Mesodermal cell (in vitro differentiated cells): ENCODE results near the gene ATXN1.
"Not testable (repeated sequence)": the region's sequence is repeated elsewhere in the genome, so short reads cannot be mapped to it uniquely, and the experiment has no call there.

ENCODE experiments used
- H3K27ac ChIP-seq: 2 replicates; pipeline ENCODE4 v1.7.0; 2013; ENCODE audit warnings: mild to moderate bottlenecking, low read depth, low read length, moderate library complexity; ENCODE audit not compliant: severe bottlenecking
- H3K36me3 ChIP-seq: 2 replicates; pipeline ENCODE4 v1.7.1; 2013; ENCODE audit warnings: mild to moderate bottlenecking, low read length, moderate library complexity; ENCODE audit not compliant: control insufficient read depth, insufficient read depth
- H3K4me1 ChIP-seq: one replicate; pipeline ENCODE4 v1.7.1; 2013; ENCODE audit warnings: mild to moderate bottlenecking, low read length; ENCODE audit not compliant: insufficient read depth, control insufficient read depth, poor library complexity, severe bottlenecking
- H3K4me3 ChIP-seq: 2 replicates; pipeline ENCODE4 v1.7.0; 2013; ENCODE audit warnings: low read length, control low read depth, mild to moderate bottlenecking; ENCODE audit not compliant: insufficient read depth, poor library complexity, severe bottlenecking; ENCODE audit errors: extremely low read depth
- H3K9me3 ChIP-seq: 2 replicates; pipeline ENCODE4 v1.7.1; 2013; ENCODE audit warnings: mild to moderate bottlenecking, low read length, moderate library complexity; ENCODE audit not compliant: control insufficient read depth
- WGBS, 2 experiments: methylation state at CpG; one replicate each; pipeline ENCODE4 v1.1.5; 2013; ENCODE audit warnings: missing lambda C conversion rate in 2 of 2; ENCODE audit not compliant: insufficient coverage in 2 of 2; 5-methylcytosine and 5-hydroxymethylcytosine counted together

Gene ATXN1

DNA sequence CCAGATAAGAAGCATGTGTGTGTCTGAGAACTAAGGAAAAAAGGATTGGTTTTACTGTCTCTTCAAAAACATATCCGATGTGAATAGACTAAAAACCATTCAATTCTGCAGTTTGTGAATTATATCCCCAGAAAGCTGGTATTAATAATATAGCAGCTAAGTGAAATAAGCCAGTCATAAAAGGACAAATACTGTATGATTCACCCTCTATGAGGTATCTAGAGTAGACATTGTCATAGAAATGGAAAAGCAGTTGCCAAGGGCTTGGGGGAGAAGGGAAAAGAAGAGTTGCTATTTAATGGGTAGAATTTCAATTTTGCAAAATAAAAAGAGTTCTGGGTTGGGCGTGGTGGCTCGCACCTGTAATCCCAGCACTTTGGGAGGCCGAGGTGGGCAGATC is 137.5 kb downstream of the ATXN1 start:
- Histone ChIP-seq H3K36me3 (no peaks in the 10 kb centered on the region), H3K4me3 (no peak overlapping the region), H3K27ac (no peak overlapping the region), H3K9me3 (no peaks in the 10 kb centered on the region), H3K4me1 (no peaks in the 10 kb centered on the region)
- WGBS, 2 experiments: 89 to 100% methylated on average over 2 to 3 of the region's 4 CpGs

DNA sequence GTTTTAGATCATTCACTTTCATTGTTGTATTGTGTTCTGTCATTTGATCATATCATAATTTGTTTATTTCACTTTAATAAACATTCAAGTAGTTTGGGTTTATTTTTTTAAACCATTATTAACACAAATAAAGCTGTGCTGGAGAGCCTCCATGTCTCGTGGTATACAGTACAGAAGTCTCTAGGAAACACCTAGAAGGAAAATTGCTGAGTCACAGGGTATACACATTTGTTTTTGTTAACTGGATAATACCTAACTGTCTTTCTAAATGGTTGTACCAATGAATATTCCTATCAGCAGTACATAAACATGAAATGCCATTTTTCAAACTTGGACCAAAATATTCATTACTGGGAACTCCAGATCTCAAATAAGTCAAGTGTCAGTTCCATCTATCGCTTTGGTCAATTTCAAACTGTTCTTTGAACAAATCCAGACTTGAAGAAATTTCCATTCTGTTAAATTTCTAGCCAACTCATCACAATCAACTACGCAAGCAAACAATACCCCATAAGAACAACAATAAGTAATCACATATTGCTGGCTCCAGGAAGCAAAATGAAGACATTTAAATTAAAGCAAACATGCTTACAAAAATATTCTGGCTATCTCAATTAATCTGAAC is 138.1 kb downstream of the ATXN1 start:
- no peaks in the 10 kb centered on the region for H3K4me1 ChIP-seq
- WGBS, 2 experiments: 67 to 91% methylated on average over 1 to 3 of the region's 3 CpGs
- H3K9me3 ChIP-seq: no peaks in the 10 kb centered on the region
- no peaks in the 10 kb centered on the region for H3K36me3 ChIP-seq
- no peak overlapping the region for H3K27ac ChIP-seq
- H3K4me3 ChIP-seq: no peak overlapping the region

DNA sequence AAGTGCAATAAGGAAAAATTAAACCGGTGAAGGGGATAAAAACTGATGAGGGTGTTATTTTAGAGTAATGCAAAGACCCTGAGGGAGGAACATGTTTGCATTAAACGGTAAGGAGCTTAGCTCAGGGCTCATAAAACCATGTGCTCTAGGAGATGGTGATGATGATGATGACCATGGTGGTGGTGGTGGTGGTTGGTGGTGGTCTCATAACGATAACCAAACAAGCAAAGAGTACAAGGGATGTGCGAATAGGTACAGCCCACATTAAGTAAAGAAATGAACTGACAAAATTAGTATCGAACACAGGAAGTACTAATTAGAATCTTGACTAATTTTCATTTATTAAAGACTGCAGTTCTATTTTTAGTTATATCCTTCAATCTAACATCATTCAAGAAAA is 139.1 kb downstream of the ATXN1 start:
- H3K27ac ChIP-seq: no peak overlapping the region
- no peaks in the 10 kb centered on the region for H3K9me3 ChIP-seq
- no peaks in the 10 kb centered on the region for H3K36me3 ChIP-seq
- no peaks in the 10 kb centered on the region for H3K4me1 ChIP-seq
- no peak overlapping the region for H3K4me3 ChIP-seq
- WGBS, 2 experiments: 86 to 90% methylated on average over 2 to 4 of the region's 5 CpGs

DNA sequence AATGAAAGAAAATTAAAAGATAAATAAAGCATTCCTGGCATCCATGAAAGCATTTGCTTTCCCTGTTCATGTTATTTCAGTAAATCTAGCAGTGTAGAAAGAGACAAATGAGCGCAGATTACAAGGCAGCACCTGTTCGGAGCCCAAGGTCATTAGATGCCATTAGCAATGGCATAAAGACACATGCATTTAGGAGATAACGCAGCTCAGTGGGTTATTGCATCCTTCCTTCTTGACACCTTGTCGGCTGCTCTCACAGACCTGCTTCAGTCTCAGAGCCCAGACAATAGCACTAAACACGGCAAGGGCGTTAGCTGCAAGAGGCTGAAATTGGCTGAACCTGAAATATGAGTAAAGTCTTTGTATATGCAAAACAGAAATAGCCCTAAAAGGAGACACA is 140.3 kb downstream of the ATXN1 start:
- whole genome bisulfite sequencing, 2 experiments: 94 to 98% methylated on average over 4 of the region's 6 CpGs
- Histone ChIP-seq H3K4me1 (no peaks in the 10 kb centered on the region), H3K36me3 (no peaks in the 10 kb centered on the region), H3K27ac (no peak overlapping the region), H3K9me3 (no peaks in the 10 kb centered on the region), H3K4me3 (no peak overlapping the region)

DNA sequence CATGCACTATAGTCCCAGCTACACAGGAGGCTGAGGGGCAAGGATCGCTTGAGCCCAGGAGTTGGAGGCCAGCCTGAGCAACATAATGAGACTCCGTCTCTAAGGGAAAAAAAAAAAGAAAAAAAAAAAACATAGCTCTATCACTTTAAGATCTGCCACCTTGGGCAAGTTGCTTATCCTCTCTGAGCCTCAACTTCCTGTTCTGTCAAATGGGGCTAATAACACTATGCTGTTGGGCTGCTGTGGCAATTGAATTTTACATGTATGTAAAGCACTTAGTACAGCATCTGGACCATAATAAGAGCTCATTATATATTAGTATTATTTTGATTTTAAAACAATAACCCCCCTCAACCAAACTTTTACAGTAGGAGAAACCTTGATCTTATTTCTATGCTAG is 141.5 kb downstream of the ATXN1 start:
- Histone ChIP-seq H3K9me3 (no peaks in the 10 kb centered on the region), H3K4me1 (no peaks in the 10 kb centered on the region), H3K27ac (no peak overlapping the region), H3K4me3 (no peak overlapping the region), H3K36me3 (no peaks in the 10 kb centered on the region)
- 100% methylated on average over 1 of the region's 2 CpGs; no CpG with 5 or more reads in 1 of the 2 experiments for WGBS, 2 experiments

DNA sequence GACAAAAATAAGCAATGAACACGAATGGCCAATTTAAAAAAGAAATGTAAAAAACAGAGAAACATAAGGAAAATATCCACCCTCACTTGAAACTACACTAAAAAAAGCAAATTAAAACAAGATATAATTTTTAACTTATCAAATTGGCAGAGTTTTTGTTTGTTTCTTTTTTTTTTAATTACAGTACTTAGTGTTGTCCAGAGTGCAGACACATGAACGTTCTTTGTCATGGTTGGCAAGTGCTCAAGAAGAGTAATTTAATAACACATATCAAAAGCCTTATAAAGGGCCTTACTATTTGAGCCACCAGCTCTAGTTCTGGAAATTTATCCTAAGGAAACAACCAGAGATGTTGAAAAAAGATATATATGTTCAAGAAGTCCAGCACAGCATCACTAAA is 142.3 kb downstream of the ATXN1 start:
- no peaks in the 10 kb centered on the region for H3K36me3 ChIP-seq
- no CpG with 5 or more reads among the region's 2 CpGs for WGBS, 2 experiments
- no peak overlapping the region for H3K4me3 ChIP-seq
- H3K27ac ChIP-seq: no peak overlapping the region
- H3K9me3 ChIP-seq: no peaks in the 10 kb centered on the region
- no peaks in the 10 kb centered on the region for H3K4me1 ChIP-seq

DNA sequence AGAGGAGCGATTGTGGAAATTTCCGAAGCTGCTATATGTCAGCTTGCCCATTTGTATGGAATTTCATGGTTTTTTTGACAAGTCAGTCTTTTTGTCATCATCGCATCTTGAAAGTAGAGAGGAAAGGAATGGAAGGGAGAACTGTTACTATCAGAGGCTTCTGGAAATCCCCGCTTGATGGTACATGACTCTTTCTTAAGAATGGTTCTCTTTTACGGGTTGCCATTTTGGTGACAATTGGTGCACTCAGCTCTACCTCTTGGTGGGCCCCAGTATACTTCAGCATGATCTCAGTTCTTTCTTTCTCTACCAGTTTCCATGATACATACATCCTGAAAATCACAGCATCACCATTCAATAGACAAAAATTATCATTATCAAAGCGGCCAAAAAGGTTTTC is 146.0 kb downstream of the ATXN1 start:
- not testable (repeated sequence) for H3K9me3 ChIP-seq, H3K4me3 ChIP-seq, H3K27ac ChIP-seq, H3K4me1 ChIP-seq, H3K36me3 ChIP-seq
- WGBS, 2 experiments: no CpG with 5 or more reads among the region's 6 CpGs

DNA sequence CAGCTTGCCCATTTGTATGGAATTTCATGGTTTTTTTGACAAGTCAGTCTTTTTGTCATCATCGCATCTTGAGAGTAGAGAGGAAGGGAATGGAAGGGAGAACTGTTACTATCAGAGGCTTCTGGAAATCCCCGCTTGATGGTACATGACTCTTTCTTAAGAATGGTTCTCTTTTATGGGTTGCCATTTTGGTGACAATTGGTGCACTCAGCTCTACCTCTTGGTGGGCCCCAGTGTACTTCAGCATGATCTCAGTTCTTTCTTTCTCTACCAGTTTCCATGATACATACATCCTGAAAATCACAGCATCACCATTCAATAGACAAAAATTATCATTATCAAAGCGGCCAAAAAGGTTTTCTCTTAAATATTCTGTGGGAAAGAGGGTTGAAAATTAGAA is 147.1 kb downstream of the ATXN1 start:
- WGBS, 2 experiments: 93% methylated on average over 2 of the region's 3 CpGs; no CpG with 5 or more reads in 1 of the 2 experiments

DNA sequence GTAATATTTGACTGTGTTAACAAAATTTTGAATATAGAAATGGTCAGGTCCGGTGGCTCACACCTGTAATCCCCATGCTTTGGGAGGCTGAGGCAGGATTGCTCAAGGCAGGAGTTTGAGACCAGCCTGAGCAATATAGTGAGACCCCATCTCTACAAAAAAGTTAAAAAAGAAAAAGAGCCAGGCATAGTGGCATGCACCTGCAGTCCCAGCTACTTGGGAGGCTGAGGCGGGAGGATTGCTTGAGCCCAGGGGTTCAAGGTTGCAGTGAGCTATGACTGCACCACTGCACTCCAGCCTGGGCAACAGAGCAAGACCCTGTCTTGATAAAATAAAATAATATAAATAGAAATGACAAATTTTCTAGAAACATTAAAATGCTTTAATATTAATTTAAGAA is 147.8 kb downstream of the ATXN1 start:
- WGBS, 2 experiments: 100% methylated on average over 1 of the region's 2 CpGs; no CpG with 5 or more reads in 1 of the 2 experiments
- not testable (repeated sequence) for H3K4me3 ChIP-seq, H3K27ac ChIP-seq, H3K9me3 ChIP-seq, H3K4me1 ChIP-seq, H3K36me3 ChIP-seq

More for the DNA sequence above, 147.1 kb downstream of the ATXN1 start:
- H3K27ac ChIP-seq, H3K36me3 ChIP-seq, H3K4me3 ChIP-seq, H3K4me1 ChIP-seq, H3K9me3 ChIP-seq: not testable (repeated sequence)

DNA sequence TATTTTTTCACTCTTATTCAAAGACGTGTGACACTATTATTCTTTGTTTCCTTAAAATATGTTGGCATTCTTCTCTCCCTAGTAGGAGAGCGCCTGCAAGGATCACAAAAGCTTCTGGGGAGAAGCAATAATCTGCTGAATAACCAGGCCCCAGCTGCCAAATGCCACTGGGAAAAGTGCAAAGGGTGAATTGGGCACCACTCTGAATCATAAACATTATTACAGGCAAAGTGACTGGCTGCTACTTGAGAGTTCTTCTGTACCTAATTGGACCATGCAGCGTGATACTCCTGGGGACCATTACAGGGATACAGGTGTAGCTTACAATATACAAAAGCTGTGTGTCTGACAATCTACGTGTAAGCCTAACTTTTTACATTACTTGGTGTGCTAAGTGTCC is 152.8 kb downstream of the ATXN1 start:
- WGBS, 2 experiments: no CpG with 5 or more reads among the region's 4 CpGs
- Histone ChIP-seq H3K27ac (no peak overlapping the region), H3K9me3 (no peaks in the 10 kb centered on the region)

DNA sequence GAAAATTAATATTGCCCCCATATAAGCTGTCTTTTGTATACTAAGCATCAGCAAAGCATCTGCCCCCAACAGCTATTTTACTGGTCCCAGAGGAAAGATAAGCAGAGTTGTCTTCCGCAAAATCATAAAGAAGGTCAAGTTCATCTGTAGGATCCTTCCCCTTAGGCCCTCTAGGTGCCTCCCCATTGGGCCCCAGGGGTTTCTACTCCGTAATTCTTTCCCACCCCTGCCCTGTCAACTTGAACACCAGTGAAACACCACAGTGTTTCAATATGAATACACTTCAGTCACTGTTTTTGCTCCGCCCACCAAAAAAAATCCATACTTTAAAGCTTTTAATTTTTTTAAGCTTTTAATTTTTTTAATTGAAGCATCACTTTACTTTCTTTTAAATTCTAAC is 159.2 kb downstream of the ATXN1 start:
- WGBS, 2 experiments: 88 to 100% methylated on average over 2 to 3 of the region's 3 CpGs
- no peak overlapping the region for H3K4me3 ChIP-seq
- no peak overlapping the region for H3K27ac ChIP-seq
- no peaks in the 10 kb centered on the region for H3K4me1 ChIP-seq
- H3K36me3 ChIP-seq: peaks cover 4% of the 10 kb centered on the region
- H3K9me3 ChIP-seq: no peaks in the 10 kb centered on the region

More for the DNA sequence above, 152.8 kb downstream of the ATXN1 start:
- H3K4me3 ChIP-seq: no peak overlapping the region
- H3K4me1 ChIP-seq: no peaks in the 10 kb centered on the region
- peaks cover 4% of the 10 kb centered on the region for H3K36me3 ChIP-seq
